Glutamatergic neuron (in vitro differentiated cells): Measurements from ENCODE around the gene MDM4. TPM values are rescaled to one million over a fixed set of nuclear protein-coding genes. Genes with fewer than 3 reads are reported as not detected.

Source experiments
- DNase-seq: peaks from one replicate; pipeline ENCODE4 v3.0.0; 2022
- H3K27ac Mint-ChIP-seq: one replicate; pipeline ENCODE4 v1.8.0; 2020; ENCODE audit warnings: mild to moderate bottlenecking, mixed read lengths, inconsistent platforms; ENCODE audit not compliant: unreplicated experiment
- H3K27me3 Mint-ChIP-seq: one replicate; pipeline ENCODE4 v1.8.0; 2020; ENCODE audit warnings: mild to moderate bottlenecking, moderate library complexity, mixed read lengths, inconsistent platforms; ENCODE audit not compliant: unreplicated experiment
- H3K36me3 Mint-ChIP-seq: one replicate; pipeline ENCODE4 v1.8.0; 2020; ENCODE audit warnings: mild to moderate bottlenecking, mixed read lengths, inconsistent platforms; ENCODE audit not compliant: unreplicated experiment
- H3K4me1 Mint-ChIP-seq: one replicate; pipeline ENCODE4 v1.8.0; 2020; ENCODE audit warnings: mild to moderate bottlenecking, low read depth, mixed read lengths, inconsistent platforms; ENCODE audit not compliant: unreplicated experiment
- H3K4me3 Mint-ChIP-seq: one replicate; pipeline ENCODE4 v1.8.0; 2020; ENCODE audit warnings: mild to moderate bottlenecking, mixed read lengths, inconsistent platforms; ENCODE audit not compliant: unreplicated experiment
- H3K9me3 Mint-ChIP-seq: one replicate; pipeline ENCODE4 v1.8.0; 2020; ENCODE audit warnings: mild to moderate bottlenecking, moderate library complexity, mixed read lengths, inconsistent platforms; ENCODE audit not compliant: unreplicated experiment
- total RNA-seq: library from RNA; stranded (reverse); fragmentation: NEBNext Ultra II Directional; extraction: Animal tissue kit (Norgen Biotek cat#: 25700); gene quantifications from one replicate; pipeline ENCODE4 v1.2.1, GENCODE V29; 2021; ENCODE audit not compliant: unreplicated experiment
- TF ChIP-seq, protein P1 (sequence below): fragments of 200-600 bp; sonication (generic); IDR thresholded peaks from one replicate; pipeline ENCODE4 v1.5.0; 2021; ENCODE audit not compliant: partially characterized antibody, unreplicated experiment

MDM4 gene
- total RNA-seq, 1 donor from 2014 or later = 93.9 TPM

DNA sequence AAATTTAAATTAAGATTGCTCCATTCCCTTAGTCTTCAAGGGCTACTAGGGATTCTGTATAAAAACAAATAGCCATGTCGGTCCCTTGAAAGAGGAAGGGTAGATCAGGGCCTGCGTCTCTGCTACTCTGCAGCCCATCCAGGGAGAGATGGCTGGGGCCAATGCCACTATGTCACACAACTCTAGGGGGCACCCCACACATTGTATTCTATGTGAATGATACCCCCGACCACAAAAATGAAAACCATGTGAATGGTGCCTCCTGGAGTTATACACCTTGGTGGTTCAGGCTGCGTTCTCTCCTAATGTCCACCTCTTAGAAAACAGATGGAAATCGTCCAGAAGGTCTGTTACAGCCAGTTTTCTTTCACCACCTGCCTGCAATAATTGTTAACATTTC, 39.6 kb upstream of the MDM4 start:
- H3K4me1 Mint-ChIP-seq = peaks cover 60% of the 10 kb centered on the region
- peak overlapping the region; percentile 66 for H3K4me3 Mint-ChIP-seq
- no peaks in the 10 kb centered on the region for H3K36me3 Mint-ChIP-seq
- DNase-seq = no peak
- H3K9me3 Mint-ChIP-seq = peaks cover 12% of the 10 kb centered on the region
- H3K27me3 Mint-ChIP-seq = peaks cover 6% of the 10 kb centered on the region
- no peak overlapping the region for H3K27ac Mint-ChIP-seq
- TF ChIP-seq, protein P1, sequence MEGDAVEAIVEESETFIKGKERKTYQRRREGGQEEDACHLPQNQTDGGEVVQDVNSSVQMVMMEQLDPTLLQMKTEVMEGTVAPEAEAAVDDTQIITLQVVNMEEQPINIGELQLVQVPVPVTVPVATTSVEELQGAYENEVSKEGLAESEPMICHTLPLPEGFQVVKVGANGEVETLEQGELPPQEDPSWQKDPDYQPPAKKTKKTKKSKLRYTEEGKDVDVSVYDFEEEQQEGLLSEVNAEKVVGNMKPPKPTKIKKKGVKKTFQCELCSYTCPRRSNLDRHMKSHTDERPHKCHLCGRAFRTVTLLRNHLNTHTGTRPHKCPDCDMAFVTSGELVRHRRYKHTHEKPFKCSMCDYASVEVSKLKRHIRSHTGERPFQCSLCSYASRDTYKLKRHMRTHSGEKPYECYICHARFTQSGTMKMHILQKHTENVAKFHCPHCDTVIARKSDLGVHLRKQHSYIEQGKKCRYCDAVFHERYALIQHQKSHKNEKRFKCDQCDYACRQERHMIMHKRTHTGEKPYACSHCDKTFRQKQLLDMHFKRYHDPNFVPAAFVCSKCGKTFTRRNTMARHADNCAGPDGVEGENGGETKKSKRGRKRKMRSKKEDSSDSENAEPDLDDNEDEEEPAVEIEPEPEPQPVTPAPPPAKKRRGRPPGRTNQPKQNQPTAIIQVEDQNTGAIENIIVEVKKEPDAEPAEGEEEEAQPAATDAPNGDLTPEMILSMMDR = no peak

DNA sequence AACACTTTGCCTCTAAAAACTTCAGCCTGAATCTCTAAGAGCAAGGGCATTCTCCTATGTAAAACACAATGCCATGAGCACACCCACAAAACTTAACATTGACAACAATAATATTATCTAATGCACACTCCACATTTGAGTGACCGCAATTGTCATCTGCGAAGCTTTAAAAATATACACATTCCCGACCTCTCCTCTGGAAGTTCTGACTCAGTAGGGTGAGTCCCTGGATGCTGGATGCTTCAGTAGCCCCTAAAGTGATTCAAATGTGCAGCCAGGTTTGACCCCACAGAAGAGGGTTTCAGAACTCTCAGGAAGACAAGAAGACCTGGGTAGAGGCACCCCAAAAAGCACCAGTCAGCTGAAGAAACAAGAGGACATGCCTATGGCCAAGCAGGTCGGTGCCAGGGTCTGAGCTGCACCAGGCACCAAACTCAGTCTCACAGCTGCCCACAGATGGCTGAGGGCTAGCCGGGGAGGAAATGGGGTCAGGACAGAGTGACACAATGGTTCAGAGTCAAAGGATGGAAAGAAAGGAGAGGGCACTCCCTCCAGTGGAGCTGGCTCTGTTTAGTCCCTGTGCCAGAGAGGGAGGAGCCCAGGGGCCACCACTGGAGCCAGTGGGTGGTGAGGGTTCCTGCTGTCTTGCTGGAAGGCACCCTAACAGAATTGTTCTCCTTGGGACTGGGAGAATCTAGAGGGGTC, 39.0 kb upstream of the MDM4 start:
- peak overlapping the region; percentile 66 for H3K4me3 Mint-ChIP-seq
- DNase-seq = no peak
- TF ChIP-seq, protein P1 = no peak
- peaks cover 12% of the 10 kb centered on the region for H3K9me3 Mint-ChIP-seq
- H3K27me3 Mint-ChIP-seq = peaks cover 6% of the 10 kb centered on the region
- H3K36me3 Mint-ChIP-seq = no peaks in the 10 kb centered on the region
- peaks cover 64% of the 10 kb centered on the region for H3K4me1 Mint-ChIP-seq
- peak overlapping the region; percentile 52 for H3K27ac Mint-ChIP-seq

DNA sequence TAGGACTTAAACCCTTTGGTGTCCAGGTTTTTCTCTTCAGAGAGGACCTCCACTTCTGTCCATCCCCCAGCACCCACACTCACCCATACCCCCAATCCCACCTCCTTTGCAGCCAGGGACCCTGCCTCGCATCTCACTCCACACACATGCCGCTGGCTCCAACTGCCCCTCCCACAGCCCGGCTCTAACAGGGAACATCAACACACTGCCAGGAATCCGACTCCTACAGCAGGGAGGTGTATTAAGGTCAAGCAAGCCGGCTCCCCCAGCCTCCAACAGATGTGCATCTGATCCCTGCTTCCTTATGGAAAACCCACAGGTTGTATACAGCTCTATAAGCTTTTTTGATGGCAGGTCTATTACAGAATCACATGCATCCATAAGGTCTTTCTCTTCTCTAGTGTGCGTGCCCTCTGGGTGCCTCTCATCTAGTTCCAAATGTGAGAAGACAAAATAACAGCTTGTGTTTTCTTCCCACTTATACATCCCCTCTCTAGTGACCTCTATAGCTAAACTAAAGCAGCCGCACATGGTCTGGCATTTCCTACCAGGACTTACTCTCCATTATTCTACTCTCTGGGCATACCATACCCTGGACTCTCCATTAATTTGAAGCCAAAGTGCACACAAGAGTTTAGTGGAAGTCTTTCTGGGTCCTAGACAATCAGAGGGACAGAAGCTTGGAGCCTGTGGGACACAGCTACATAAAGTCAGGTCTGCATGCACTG, 37.9 kb upstream of the MDM4 start:
- Mint-ChIP-seq H3K9me3 (peaks cover 12% of the 10 kb centered on the region), H3K27me3 (peaks cover 8% of the 10 kb centered on the region), H3K27ac (no peak overlapping the region), H3K4me3 (peak overlapping the region; percentile 34), H3K36me3 (no peaks in the 10 kb centered on the region), H3K4me1 (peaks cover 65% of the 10 kb centered on the region)
- TF ChIP-seq, protein P1 = no peak
- DNase-seq = no peak

DNA sequence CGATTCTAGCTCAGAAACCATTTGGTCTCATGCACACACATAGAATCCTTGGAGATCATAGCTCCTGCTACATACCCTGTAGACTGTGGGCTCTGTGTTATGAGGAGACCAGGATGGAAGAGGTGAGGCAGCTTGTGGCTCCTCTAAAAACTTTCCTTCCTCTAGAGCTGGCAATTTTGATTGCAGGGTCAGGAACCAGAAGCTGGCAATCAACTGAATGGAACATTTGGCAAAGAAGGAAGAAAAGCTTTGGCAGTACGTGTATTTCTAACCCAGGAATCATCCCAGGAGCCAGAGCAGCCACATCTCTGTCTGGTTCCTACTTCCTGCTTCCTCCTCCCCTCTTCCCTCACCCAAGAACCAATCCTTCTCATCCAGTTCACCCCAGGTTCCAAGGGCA, 37.3 kb upstream of the MDM4 start:
- H3K36me3 Mint-ChIP-seq = no peaks in the 10 kb centered on the region
- peak overlapping the region; percentile 38 for H3K4me3 Mint-ChIP-seq
- peaks cover 68% of the 10 kb centered on the region for H3K4me1 Mint-ChIP-seq
- no peak for DNase-seq
- TF ChIP-seq, protein P1 = no peak
- H3K9me3 Mint-ChIP-seq = peaks cover 10% of the 10 kb centered on the region
- peaks cover 8% of the 10 kb centered on the region for H3K27me3 Mint-ChIP-seq
- H3K27ac Mint-ChIP-seq = peak overlapping the region; percentile 66

DNA sequence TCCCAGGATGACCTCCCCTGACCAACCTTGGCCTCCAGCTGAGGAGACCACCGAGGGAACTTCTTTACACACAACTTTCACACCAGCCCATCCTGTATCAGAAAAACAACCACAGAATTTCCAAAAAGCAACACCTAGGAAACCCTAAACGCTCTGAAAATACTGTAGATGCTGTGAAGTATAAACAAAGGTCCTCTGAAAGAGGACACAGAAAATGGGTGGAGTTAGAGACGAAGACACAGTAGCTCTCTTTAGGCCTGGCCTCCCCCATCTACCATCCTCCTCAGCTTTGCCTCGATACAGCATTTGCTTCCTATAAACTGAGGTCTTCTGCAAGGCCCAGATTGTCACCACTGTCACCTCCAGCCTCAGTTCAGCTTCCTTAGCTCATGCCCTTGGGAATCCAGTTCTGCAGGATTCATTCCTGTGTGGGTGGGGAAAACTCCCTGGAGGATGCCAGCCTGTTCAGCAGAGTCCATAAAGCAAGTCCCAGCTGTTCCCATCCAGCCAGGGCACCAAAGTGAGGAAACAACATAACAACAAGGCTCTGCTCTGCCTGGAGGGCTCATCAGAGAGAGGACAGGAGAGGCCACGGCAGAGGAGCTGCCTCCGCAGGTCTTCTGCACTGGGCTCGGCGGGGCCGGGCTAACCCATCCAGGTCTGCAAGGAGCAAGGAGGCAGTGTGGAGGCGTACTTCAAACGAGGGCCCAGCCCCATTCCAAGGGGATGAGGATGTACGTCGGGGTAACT, 36.6 kb upstream of the MDM4 start:
- H3K9me3 Mint-ChIP-seq = peaks cover 10% of the 10 kb centered on the region
- H3K27ac Mint-ChIP-seq = peak overlapping the region; percentile 66
- peaks cover 8% of the 10 kb centered on the region for H3K27me3 Mint-ChIP-seq
- TF ChIP-seq, protein P1 = no peak
- peaks cover 65% of the 10 kb centered on the region for H3K4me1 Mint-ChIP-seq
- no peaks in the 10 kb centered on the region for H3K36me3 Mint-ChIP-seq
- peak overlapping the region; percentile 57 for H3K4me3 Mint-ChIP-seq
- no peak for DNase-seq
